ENCODE results near the gene CCDC15.

DNA sequence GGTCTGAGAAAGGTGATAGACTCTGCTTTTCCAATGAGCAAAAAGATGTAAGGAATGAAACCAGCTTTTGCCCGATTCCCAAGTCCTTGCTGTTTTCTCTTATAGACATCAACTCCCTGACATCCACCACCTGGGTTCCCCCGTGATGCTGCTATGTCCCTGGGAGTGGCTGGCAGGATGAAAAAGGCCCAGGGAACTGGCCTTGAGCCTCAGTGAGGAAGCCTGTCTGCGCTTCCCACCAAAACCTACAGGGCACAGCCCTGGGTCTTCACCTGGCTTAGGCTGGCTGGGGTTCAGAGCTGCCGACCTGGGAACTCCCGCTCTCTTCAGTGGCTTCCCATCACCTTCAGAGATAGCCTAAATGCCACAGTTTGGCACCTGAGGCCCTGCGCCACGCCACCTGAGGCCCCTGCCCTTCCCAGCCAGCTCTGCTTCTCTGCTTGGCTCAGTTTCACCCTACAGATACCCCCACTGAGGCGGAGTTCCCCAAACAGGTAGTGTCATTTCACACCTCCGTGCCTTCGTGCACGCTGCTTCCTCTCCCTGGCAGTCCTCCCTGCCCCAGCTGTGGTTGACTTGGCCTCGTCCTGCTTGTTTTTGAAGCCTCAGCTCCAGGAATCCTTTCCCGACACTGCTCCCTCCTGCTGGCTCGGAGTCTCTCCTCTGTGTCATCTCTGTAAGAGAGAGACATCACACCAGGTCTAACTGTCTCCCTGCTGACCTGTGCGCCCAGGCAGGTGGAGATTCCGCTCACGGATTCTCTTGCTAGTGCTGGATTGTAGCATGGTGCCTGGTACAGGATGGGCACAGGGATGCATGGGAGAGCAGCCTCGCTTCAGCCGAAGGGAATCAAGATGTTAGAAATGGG lies 119.8 kb downstream of the CCDC15 start:
- TF ChIP-seq, protein P1, sequence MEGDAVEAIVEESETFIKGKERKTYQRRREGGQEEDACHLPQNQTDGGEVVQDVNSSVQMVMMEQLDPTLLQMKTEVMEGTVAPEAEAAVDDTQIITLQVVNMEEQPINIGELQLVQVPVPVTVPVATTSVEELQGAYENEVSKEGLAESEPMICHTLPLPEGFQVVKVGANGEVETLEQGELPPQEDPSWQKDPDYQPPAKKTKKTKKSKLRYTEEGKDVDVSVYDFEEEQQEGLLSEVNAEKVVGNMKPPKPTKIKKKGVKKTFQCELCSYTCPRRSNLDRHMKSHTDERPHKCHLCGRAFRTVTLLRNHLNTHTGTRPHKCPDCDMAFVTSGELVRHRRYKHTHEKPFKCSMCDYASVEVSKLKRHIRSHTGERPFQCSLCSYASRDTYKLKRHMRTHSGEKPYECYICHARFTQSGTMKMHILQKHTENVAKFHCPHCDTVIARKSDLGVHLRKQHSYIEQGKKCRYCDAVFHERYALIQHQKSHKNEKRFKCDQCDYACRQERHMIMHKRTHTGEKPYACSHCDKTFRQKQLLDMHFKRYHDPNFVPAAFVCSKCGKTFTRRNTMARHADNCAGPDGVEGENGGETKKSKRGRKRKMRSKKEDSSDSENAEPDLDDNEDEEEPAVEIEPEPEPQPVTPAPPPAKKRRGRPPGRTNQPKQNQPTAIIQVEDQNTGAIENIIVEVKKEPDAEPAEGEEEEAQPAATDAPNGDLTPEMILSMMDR (conservative IDR thresholded peaks at IDR 0.05; ENCODE audit: low read length) = no peak
- no peak for TF ChIP-seq EZH2phosphoT487 (IDR thresholded peaks at IDR 0.05; ENCODE audit: borderline replicate concordance)

All from Loucy (cell line).